ENCODE data around the gene NTM.

GRCh38 chr11:132036220-132036619, 665.8 kb downstream of the NTM start:
- TF ChIP-seq, protein P1, sequence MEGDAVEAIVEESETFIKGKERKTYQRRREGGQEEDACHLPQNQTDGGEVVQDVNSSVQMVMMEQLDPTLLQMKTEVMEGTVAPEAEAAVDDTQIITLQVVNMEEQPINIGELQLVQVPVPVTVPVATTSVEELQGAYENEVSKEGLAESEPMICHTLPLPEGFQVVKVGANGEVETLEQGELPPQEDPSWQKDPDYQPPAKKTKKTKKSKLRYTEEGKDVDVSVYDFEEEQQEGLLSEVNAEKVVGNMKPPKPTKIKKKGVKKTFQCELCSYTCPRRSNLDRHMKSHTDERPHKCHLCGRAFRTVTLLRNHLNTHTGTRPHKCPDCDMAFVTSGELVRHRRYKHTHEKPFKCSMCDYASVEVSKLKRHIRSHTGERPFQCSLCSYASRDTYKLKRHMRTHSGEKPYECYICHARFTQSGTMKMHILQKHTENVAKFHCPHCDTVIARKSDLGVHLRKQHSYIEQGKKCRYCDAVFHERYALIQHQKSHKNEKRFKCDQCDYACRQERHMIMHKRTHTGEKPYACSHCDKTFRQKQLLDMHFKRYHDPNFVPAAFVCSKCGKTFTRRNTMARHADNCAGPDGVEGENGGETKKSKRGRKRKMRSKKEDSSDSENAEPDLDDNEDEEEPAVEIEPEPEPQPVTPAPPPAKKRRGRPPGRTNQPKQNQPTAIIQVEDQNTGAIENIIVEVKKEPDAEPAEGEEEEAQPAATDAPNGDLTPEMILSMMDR (IDR thresholded peaks at IDR 0.05; ENCODE audit: low read depth, low read length) = no peak
- no peak for TF ChIP-seq EZH2phosphoT487 (IDR thresholded peaks at IDR 0.05; ENCODE audit: low read depth)

Data from OCI-LY3 (cell line).